ENCODE results near the gene CEACAM3.
A peak's percentile ranks its signal among the peaks of the same experiment; 100 is the strongest.
"Not testable (repeated sequence)": the region's sequence is repeated elsewhere in the genome, so short reads cannot be mapped to it uniquely, and the experiment has no call there.

The CEACAM3 gene

GRCh38 chr19:41796362-41796761, at the start of gene CEACAM3:
Gene CEACAM3 (plus strand): TSS chr19:41796587. CDS start chr19:41796678, 91 bp downstream.
- Mint-ChIP-seq H3K4me1 (peaks cover 10% of the 10 kb centered on the region), H3K27me3 (ENCODE audit: low read depth, poor library complexity) (peaks cover 29% of the 10 kb centered on the region), H3K27ac (no peak within 1 kb of the TSS), H3K4me3 (no peak within 1 kb of the TSS), H3K9me3 (peaks cover 28% of the 10 kb centered on the region), H3K36me3 (ENCODE audit: low read depth) (no peaks in the 10 kb centered on the region)
- DNase-seq, result no peak
- TF ChIP-seq CTCF (IDR thresholded peaks at IDR 0.05), result no peak

DNA sequence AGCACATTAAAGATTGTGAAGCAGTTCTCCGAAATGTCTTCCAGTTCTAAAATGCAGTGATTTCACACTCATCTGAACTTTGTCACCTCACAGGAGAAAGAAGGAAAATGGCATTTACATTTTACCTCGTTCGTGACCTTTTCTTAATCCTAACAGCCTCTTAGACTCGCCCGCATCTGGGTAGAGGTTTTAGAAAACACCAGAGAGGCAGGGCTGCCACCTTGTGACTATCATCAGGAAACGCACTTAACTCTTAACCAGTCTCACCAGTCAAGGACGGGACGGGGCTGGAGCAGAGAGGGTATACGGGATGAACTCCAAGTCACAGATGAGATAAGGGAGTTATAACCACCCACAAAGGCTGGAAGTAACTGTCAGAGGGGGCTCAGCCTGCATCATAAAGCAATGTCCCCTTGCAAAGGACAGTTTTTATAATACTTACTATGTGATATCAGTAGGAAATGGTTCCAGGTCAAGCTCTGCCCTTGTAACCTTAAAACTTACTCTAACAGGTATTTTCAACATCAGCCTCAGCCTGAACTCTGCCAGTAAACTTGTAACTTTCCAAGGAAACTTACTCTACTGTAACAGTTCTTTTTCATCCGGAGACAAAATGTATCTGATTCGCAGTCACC, 49.7 kb upstream of the CEACAM3 start:
- DNase-seq, result no peak
- no peaks in the 10 kb centered on the region for H3K4me1 Mint-ChIP-seq
- no peak overlapping the region for H3K4me3 Mint-ChIP-seq
- no peak for TF ChIP-seq CTCF (IDR thresholded peaks at IDR 0.05)
- no peak overlapping the region for H3K27ac Mint-ChIP-seq
- peaks cover 58% of the 10 kb centered on the region for H3K9me3 Mint-ChIP-seq
- peaks cover 31% of the 10 kb centered on the region for H3K27me3 Mint-ChIP-seq (ENCODE audit: low read depth, poor library complexity)
- no peaks in the 10 kb centered on the region for H3K36me3 Mint-ChIP-seq (ENCODE audit: low read depth)

- H3K4me3 Mint-ChIP-seq, result no peak overlapping the region
- no peak overlapping the region for H3K27ac Mint-ChIP-seq
- no peaks in the 10 kb centered on the region for H3K4me1 Mint-ChIP-seq
- no peak for TF ChIP-seq CTCF (IDR thresholded peaks at IDR 0.05)
- H3K27me3 Mint-ChIP-seq (ENCODE audit: low read depth, poor library complexity), result peaks cover 36% of the 10 kb centered on the region
- H3K36me3 Mint-ChIP-seq (ENCODE audit: low read depth), result no peaks in the 10 kb centered on the region
- H3K9me3 Mint-ChIP-seq, result peaks cover 56% of the 10 kb centered on the region
- DNase-seq, result no peak
These were observed 48.4 kb upstream of the CEACAM3 start for GRCh38 chr19:41748012-41748411.

DNA sequence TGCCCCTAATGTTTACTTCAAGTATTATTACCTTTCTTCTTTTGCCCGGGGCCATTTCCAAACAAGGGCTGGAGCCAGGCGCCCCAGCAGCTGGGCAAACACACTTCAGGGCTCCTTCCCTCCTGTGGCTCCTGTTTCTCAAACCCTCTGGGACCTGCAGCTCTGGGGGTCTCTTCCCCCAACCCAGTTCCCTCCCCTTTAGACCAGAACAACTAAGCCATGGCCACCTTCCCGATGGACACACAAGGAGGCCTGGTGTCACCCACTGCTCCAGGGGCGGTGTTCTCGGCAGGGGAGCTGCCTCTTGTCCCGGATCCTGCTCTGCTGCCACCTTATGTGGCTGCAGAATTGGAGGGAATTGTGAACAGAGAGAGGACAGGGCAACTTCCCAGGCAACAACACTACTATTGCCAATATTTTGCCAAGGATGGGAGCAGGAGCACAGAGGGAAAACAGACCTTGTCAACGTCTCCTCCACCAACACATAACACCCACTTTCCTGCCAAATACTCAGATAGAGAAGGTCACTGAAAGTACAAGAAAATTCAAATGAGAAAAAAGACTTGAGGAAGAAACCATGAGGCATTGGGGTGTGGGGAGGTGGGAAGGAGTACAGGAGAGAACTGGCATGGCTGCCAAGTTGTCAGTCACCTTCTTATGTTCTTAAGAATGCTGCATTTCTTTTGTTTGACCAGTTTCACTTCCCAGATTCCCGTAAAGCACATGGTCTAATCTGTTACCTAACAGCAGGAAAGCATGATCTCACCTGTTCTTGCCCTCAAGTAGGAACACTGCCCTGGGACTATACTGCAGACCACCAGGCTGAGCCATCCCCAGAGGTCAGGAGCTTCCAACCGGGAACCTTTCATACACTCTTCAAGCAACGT, 45.9 kb upstream of the CEACAM3 start:
- H3K27ac Mint-ChIP-seq; H3K4me1 Mint-ChIP-seq; DNase-seq; H3K36me3 Mint-ChIP-seq (ENCODE audit: low read depth); H3K4me3 Mint-ChIP-seq: not testable (repeated sequence)
- H3K27me3 Mint-ChIP-seq (ENCODE audit: low read depth, poor library complexity), result peaks cover 35% of the 10 kb centered on the region
- H3K9me3 Mint-ChIP-seq, result peaks cover 54% of the 10 kb centered on the region

DNA sequence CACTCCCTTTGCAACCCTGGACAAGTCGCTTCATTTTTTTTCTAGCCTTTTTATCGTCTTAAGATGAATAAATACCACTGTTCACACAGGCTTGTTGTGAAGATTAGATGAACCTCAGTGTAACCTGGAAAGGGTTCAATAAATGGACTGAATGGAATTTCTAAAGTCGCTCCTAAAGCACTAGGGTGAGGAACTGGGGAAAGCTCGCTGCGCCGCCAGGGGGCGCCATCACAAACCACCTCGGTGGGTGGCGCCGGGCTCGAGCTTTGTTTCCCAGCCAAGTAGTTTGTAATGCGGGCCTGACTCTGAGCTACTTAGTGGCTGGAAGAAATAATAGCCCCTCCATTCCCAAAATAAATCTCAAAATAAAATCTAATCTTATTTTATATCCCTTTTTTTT, 43.2 kb upstream of the CEACAM3 start:
- H3K27me3 Mint-ChIP-seq (ENCODE audit: low read depth, poor library complexity), result peaks cover 21% of the 10 kb centered on the region
- H3K36me3 Mint-ChIP-seq (ENCODE audit: low read depth), result no peaks in the 10 kb centered on the region
- H3K27ac Mint-ChIP-seq, result no peak overlapping the region
- TF ChIP-seq CTCF (IDR thresholded peaks at IDR 0.05), result peak; percentile 45
- H3K9me3 Mint-ChIP-seq, result peaks cover 54% of the 10 kb centered on the region
- peak; percentile 36 for DNase-seq
- no peaks in the 10 kb centered on the region for H3K4me1 Mint-ChIP-seq
- H3K4me3 Mint-ChIP-seq, result no peak overlapping the region

DNA sequence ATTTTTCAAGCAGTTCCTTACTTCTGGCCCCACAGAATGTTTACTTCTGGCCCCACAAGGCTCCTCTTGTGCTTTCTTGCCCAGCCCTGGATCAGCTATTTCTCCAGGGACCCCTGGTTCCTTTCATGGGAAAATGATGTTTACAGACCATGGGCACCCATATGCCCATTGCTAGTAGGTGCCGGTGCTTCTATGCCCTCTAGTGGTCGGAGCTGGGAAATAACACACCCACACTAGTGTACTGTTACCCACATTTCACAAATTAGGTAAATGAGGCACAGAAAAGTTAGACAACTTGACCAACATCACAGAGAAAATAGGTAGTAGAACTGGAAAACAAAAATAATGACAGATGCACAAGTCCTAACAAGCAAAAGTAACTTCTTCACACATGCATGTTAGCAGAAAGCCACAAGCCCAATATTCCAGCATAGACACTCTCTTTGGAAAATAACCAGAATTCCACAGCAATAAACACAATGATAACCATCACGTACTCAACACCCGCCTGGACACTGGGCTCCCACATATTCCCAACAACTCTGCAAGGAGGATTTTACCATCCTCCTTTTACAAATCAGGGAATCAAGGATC, 42.4 kb upstream of the CEACAM3 start:
- peak; percentile 47 for DNase-seq
- Mint-ChIP-seq H3K27ac (no peak overlapping the region), H3K9me3 (peaks cover 54% of the 10 kb centered on the region), H3K4me3 (no peak overlapping the region), H3K4me1 (no peaks in the 10 kb centered on the region), H3K36me3 (ENCODE audit: low read depth) (no peaks in the 10 kb centered on the region), H3K27me3 (ENCODE audit: low read depth, poor library complexity) (peaks cover 16% of the 10 kb centered on the region)
- peak; percentile 45 for TF ChIP-seq CTCF (IDR thresholded peaks at IDR 0.05)
